ENCODE results near the gene DHRS13. TPM values are rescaled to one million over a fixed set of nuclear protein-coding genes. Genes with fewer than 3 reads are reported as not detected.

The DHRS13 gene
- total RNA-seq, 4 donors from 2014 or later = 3.3 to 10.0 (median 7.1) TPM

GRCh38 chr17:28901866-28902818 lies 737 bp downstream of the DHRS13 start:
- no peaks in the 10 kb centered on the region for H3K27me3 ChIP-seq
- peak overlapping the region; percentile 64 to 89 (median 84) for H3K27ac ChIP-seq
- H3K4me1 ChIP-seq = peaks cover 0 to 19% (median 9%) of the 10 kb centered on the region in 4 donors
- DNase-seq = peak in 2 of 3 donors; percentile 66 to 78
- H3K9me3 ChIP-seq = no peaks in the 10 kb centered on the region
- TF ChIP-seq POLR2A (IDR thresholded peaks at IDR 0.05) = no peak
- TF ChIP-seq CTCF (IDR thresholded peaks at IDR 0.05) = no peak
- H3K4me3 ChIP-seq = peak overlapping the region; percentile 43 to 82 (median 62)
- H3K36me3 ChIP-seq = peaks cover 0 to 12% (median 0%) of the 10 kb centered on the region in 3 donors

DNA sequence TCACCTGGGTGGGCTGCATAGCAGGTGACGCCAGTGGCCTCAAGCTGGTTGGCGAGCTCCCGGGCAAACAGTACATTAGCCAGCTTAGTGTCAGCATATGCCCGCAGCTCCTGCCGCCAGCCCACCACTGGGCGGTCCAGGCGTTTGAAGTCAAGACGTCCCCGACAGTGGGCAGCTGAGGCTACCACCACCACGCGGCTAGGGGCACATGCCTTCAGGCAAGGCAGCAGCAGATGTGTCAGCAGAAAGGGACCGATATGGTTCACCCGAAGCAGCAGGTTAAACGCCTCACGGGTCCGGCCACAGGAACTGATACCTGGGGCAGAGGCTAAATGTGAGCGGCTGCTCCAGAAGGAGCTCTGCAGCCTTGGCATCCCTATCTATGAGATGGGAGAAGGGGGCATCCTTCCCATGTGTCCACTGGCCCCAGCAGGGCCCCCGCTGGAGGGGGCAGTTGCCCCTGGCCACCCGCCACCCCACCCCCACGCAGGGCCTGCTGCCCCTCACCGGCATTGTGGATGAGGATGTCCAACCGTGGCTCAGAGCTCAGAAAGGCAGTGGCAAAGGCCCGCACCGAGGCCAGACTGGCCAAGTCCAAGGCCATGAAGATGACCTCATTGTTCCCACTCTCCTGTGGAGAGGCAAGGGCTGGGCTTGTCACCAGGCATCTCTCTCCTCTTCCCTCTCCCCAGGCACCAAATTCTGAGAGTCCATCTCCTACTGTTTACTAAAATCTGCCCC lies 1.7 kb downstream of the DHRS13 start:
- peaks cover 0 to 5% (median 0%) of the 10 kb centered on the region in 3 donors for H3K36me3 ChIP-seq
- H3K9me3 ChIP-seq = no peaks in the 10 kb centered on the region
- peaks cover 0 to 24% (median 11%) of the 10 kb centered on the region in 4 donors for H3K4me1 ChIP-seq
- H3K27ac ChIP-seq = no peak overlapping the region
- TF ChIP-seq POLR2A (IDR thresholded peaks at IDR 0.05) (no peak), CTCF (IDR thresholded peaks at IDR 0.05) (no peak)
- no peaks in the 10 kb centered on the region for H3K27me3 ChIP-seq
- DNase-seq = no peak
- no peak overlapping the region for H3K4me3 ChIP-seq

- Histone ChIP-seq H3K27me3 (no peaks in the 10 kb centered on the region), H3K27ac (no peak overlapping the region), H3K4me1 (peaks cover 0 to 29% (median 17%) of the 10 kb centered on the region in 4 donors), H3K36me3 (no peaks in the 10 kb centered on the region), H3K4me3 (no peak overlapping the region), H3K9me3 (no peaks in the 10 kb centered on the region)
- no peak for TF ChIP-seq POLR2A (IDR thresholded peaks at IDR 0.05)
- no peak for TF ChIP-seq CTCF (IDR thresholded peaks at IDR 0.05)
- DNase-seq = peak in 1 of 3 donors; percentile 1
These were observed 3.6 kb downstream of the DHRS13 start for GRCh38 chr17:28899212-28899815.

DNA sequence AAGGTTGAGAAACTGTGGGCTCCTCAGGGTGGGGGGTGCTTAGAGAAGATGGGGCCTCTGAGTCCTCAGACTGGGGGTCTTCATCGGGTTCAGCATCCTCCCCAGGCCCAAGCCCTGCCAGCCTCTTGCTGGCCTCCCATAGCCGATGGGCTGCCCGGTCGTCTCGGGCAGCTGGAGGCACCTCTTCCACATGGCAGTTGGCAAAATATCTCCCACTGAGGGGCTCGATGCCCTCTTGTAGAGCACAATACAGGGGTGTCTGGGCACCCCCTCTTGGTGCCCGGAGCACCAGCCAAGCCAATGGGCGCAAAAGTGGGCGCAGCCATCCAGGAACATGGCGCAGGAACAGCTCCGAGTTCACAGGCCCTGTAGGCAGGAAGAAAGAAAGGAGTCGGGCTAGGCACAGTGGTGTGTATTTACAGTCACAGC lies 4.3 kb downstream of the DHRS13 start:
- Histone ChIP-seq H3K4me3 (no peak overlapping the region), H3K9me3 (no peaks in the 10 kb centered on the region), H3K27ac (peak overlapping the region in 1 of 4 donors; percentile 98), H3K36me3 (no peaks in the 10 kb centered on the region), H3K4me1 (peaks cover 0 to 29% (median 24%) of the 10 kb centered on the region in 4 donors), H3K27me3 (no peaks in the 10 kb centered on the region)
- DNase-seq = peak in 1 of 3 donors; percentile 31
- no peak for TF ChIP-seq POLR2A (IDR thresholded peaks at IDR 0.05)

- no peaks in the 10 kb centered on the region for H3K9me3 ChIP-seq
- no peak for TF ChIP-seq POLR2A (IDR thresholded peaks at IDR 0.05)
- no peak for TF ChIP-seq CTCF (IDR thresholded peaks at IDR 0.05)
- peak overlapping the region; percentile 75 to 96 (median 80) for H3K4me3 ChIP-seq
- H3K27ac ChIP-seq = peak overlapping the region; percentile 87 to 98 (median 92)
- H3K4me1 ChIP-seq = peaks cover 0 to 31% (median 26%) of the 10 kb centered on the region in 4 donors
- DNase-seq = peak in 2 of 3 donors; percentile 30 to 63
- no peaks in the 10 kb centered on the region for H3K27me3 ChIP-seq
- H3K36me3 ChIP-seq = no peaks in the 10 kb centered on the region
These were observed 4.9 kb downstream of the DHRS13 start for GRCh38 chr17:28897769-28898526.
